ENCODE data around the gene NEXMIF.
"Not testable (repeated sequence)": the region's sequence is repeated elsewhere in the genome, so short reads cannot be mapped to it uniquely, and the experiment has no call there.

NEXMIF gene

DNA sequence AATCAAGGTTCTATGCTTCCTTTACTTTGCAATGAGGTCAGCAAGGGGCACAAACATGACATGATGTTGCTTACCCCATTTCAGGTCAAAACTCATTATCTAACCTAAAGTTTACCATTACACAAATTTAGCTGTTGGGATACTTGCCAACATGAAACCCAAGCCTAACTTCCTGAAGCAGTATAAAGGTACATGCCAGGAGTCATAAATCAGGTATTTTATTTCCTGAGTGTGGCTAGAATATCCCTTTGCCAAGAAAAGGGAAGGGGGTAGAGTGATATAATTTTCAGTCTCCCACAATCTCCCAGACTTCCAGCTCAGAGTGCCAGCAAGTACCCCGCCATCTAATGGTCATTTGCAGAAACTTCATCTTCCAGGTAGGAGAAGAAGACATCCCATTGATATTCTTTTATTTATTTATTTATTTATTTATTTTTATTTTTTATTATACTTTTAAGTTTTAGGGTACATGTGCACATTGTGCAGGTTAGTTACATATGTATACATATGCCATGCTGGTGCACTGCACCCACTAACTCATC lies 136.6 kb downstream of the NEXMIF start:
- no peak for DNase-seq

DNA sequence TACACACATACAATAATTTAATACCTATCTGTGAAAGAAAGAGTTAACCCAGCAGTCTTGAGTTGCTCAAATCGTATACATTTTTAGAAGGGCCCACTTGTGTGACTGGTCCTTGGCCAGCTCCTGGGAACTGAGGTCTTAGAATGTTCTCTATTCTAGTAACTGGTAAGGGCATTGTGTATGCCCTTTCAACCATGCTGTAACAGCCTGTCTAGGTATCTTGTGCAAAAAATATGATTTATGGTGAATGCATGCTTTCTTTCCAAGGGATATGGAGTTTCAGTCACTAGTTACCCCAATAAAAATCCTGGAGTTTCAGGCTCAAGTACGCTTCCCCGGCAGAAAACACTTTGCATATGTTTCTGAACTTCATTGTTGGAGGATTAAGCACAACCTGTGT lies 140.6 kb downstream of the NEXMIF start:
- DNase-seq: no peak

DNA sequence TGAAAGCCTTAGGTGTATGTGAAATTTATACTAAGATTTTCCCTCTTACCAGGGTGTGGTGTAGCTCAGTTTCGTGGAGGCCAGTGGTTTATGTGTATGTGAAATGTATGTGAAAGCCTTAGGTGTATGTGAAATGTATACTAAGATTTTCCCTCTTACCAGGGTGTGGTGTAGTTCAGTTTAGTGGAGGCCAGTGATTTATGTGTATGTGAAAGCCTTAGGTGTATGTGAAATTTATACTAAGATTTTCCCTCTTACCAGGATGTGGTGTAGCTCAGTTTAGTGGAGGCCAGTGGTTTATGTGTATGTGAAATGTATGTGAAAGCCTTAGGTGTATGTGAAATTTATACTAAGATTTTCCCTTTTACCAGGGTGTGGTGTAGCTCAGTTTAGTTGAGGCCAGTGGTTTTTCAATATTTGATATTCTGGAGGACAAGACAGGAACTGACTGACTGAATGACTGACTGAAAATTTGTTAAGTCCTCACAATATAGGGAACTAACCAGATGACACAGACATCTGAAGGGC lies 143.7 kb downstream of the NEXMIF start:
- DNase-seq: no peak

DNA sequence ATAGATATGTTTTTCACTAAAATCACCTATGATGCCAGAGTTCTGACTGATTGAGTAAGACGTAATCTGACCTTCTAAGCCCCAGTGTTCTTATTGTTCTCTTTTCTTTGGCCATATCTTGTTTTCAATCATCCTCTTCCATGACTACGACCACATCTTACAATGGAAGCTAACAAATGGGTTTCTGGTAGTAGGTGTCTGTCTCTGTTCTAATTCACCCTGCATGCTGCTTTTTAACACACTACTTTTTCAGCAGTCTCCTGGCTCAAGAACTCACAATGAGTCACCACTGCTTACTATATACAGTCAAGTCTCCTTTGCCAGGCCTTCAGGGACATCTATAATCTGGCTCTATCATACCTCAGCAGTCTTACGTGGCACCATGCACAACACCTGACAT lies 146.1 kb downstream of the NEXMIF start:
- DNase-seq: no peak

DNA sequence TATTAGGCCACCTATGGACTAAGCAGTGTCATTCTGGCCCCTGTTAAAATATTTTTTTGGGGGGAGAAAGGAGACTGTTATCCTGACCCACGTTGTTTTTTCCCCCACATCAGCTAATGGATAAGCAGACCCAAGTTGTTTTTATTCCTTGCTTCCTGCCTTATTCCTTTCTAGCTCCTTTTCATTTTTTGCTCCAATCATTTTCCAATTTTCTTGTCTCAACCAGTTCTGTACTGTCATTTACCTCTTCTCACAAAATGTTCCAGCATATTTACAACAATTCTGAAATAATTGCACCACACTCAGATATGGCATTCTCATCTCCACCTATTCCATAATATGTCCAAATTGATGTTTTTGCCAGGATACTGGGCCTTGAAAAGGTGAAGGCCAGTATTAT lies 150.3 kb downstream of the NEXMIF start:
- DNase-seq: no peak

DNA sequence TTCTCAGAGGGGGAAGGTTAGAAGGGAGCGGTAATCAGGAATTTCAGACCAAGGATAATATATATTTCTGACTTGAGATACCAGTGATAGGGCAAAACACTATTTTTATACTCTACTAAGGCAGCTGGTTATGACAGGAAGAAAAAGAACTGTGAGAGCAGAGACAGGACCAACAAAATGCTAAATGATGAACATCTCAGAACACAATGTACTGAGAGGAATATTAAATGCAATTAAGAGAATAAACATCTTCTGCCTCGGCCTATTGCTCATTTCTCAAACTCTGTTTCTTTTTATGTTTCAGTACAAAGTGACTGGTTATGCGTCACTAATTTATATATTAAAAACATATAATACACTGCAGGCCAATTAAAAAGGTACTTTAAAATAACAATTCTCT lies 188.8 kb downstream of the NEXMIF start:
- DNase-seq: no peak

DNA sequence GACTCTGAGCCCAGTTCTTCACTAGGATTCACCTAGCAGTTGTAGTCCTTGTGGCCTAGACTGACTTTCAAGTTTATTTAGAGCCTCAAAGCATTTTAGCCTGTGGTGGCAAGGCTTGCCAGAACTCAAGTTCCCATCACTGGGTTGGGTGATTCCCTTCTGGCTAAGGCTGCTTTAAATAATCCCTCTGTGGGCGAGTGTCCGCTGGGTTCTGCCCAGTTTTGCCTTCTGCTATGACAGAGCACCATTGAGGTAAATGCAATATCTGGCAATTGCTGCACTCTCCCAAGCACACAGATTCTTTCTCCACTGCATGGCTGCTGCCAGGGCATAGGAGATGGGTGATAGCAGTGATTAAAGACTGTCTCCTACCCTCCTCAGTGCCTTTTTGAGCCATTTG lies 220.0 kb downstream of the NEXMIF start:
- DNase-seq: no peak

DNA sequence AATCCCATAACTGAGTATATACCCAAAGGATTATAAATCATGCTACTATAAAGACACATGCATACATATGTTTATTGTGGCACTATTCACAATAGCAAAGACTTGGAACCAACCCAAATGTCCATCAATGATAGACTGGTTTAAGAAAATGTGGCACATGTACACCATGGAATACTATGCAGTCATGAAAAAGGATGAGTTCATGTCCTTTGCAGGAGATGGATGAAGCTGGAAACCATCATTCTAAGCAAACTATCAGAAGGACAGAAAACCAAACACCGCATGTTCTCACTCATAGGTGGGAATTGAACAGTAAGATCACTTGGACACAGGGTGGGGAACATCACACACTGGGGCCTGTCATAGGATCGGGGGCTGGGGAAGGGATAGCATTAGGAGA lies 223.9 kb downstream of the NEXMIF start:
- DNase-seq: not testable (repeated sequence)

DNA sequence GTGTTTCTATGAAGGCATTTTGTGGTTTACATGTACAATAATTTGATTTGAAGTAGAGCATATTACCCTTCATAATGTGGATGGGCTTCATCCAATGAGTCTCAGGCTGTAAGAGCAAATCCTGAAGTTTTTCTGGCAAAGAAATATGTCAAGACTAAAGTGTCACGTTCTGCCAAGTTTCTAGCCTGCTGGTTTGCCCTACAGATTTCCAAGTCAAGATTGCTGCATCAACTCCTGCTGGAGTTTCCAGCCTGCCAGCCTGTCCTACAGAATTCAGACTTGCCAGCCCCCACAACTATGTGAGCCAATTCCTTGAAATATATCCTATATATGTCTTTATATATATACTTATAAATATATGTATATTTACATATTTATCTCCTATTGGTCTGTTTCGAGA lies 240.8 kb downstream of the NEXMIF start:
- DNase-seq: no peak

All from NCI-H69 (cell line).